HEK293T (cell line): Measurements from ENCODE around the gene ORC2.

Source experiments
- NFRKB ChIP-seq: fragments of 450-650 bp; IDR thresholded peaks from 2 replicates; pipeline ENCODE4 v1.6.1; 2016; ENCODE audit warnings: mild to moderate bottlenecking, moderate library complexity
- SP1 ChIP-seq: fragments of 450-650 bp; IDR thresholded peaks from 2 replicates; pipeline ENCODE4 v1.6.1; 2017
- SUZ12 ChIP-seq: fragments of 450-650 bp; IDR thresholded peaks from 2 replicates; pipeline ENCODE4 v1.6.1; 2016; ENCODE audit warnings: mild to moderate bottlenecking

DNA sequence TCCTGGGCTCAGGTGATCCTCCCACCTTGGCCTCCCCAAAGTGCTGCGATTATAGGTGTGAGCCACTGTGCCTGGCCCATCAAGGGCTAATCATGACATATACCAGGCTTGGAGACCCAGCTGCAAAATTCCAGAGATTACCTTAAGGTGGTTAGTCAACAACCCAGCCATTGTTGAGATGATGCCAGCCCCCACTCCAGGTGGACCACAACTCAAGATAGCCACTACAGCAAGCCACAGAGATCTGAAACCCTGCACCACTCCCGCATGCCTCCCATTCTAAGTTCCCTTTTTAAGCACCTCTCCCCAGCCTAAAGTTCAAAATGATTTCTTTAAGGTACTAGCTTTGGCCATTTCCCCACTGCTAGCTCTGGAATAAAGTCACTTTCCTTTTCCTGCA lies 94.4 kb downstream of the ORC2 start:
- TF ChIP-seq SUZ12 (no peak), SP1 (no peak), NFRKB (no peak)
